ACC112 (cell line): ENCODE data around the gene KRT23.

Experiments
- H2AFZ ChIP-seq: fragments of 200-600 bp; sonication (generic); one replicate; pipeline ENCODE4 v1.6.0; 2017; ENCODE audit warnings: antibody characterized with exemption, low read length; ENCODE audit not compliant: unreplicated experiment
- H3K27ac ChIP-seq: fragments of 200-600 bp; sonication (generic); 2 replicates; pipeline ENCODE4 v1.5.1; 2014; ENCODE audit warnings: low read depth, mild to moderate bottlenecking, antibody characterized with exemption, low read length, moderate library complexity
- H3K27me3 ChIP-seq: fragments of 200-600 bp; sonication (generic); 2 replicates; pipeline ENCODE4 v1.6.1; 2014; ENCODE audit warnings: mild to moderate bottlenecking, antibody characterized with exemption, low read length, moderate library complexity, mixed read lengths; ENCODE audit not compliant: insufficient read depth
- H3K36me3 ChIP-seq: fragments of 200-600 bp; sonication (generic); 2 replicates; pipeline ENCODE4 v1.6.1; 2016; ENCODE audit warnings: mild to moderate bottlenecking, antibody characterized with exemption, low read length, moderate library complexity, mixed read lengths; ENCODE audit not compliant: insufficient read depth
- H3K4me1 ChIP-seq: fragments of 200-600 bp; sonication (generic); one replicate; pipeline ENCODE4 v1.6.1; 2016; ENCODE audit warnings: low read length, mixed read lengths; ENCODE audit not compliant: insufficient read depth, unreplicated experiment, control insufficient read depth
- H3K4me3 ChIP-seq: fragments of 200-600 bp; sonication (generic); 2 replicates; pipeline ENCODE4 v1.5.1; 2014; ENCODE audit warnings: mild to moderate bottlenecking, low read depth, low read length
- H3K79me2 ChIP-seq: fragments of 200-600 bp; sonication (generic); one replicate; pipeline ENCODE4 v1.6.0; 2016; ENCODE audit warnings: low read length; ENCODE audit not compliant: control insufficient read depth, unreplicated experiment, insufficient read depth

Gene KRT23

DNA sequence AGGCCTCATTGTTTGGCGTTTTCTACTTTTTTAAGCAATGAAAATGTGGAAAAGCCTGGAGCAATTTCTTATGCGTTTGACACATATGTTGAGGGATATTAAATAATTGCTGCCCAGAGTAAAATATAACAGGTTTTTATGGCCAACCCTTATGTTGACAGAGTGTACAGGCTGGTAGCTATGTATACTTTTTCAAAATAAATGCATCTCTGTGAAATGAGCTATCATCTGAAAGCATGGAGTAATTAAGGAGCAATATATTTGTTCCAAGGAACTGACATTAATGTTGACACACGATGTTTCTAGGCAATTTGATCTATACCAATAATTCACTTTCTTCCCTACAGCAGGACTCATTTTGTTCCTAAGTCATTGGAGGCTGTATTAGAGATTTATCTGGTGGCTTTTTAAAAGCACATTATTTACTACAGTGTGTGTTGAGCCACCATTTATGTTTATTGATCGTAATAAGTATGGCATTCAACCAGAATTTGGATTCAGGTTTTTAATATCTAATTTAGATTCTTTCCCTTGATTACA, 40.5 kb downstream of the KRT23 start:
- Histone ChIP-seq H3K4me3 (no peak overlapping the region), H3K36me3 (no peaks in the 10 kb centered on the region), H2AFZ (no peak overlapping the region), H3K4me1 (peaks cover 4% of the 10 kb centered on the region), H3K27me3 (no peaks in the 10 kb centered on the region), H3K27ac (no peak overlapping the region), H3K79me2 (no peaks in the 10 kb centered on the region)

DNA sequence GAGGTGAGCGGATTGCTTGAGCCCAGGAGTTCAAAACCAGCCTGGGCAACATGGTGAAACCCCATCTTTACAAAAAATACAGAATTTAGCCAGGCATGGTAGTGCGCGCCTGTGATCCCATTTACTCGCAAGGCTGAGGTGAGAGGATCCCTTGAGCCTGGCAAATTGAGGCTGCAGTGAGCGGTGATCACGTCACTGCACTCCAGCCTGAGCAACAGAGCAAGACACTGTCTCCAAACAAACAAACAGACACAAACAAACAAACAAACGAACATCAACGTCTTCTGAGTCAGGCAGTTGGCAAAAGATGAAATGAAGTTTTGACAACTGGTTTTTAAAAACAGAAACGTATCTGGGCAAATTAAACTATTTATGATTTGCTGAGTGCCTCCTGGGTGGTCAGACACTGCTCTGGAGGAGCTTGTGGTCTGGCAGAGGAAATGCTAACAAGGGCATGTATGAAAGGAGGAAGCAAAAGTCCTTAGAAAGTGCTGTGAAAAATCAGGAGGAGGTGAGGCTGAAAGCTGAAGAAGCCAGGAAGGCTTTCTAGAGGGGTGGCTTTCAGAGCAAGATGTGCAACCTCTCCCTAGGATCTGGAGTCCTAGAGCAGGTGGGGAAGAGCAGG, 42.2 kb downstream of the KRT23 start:
- Histone ChIP-seq H2AFZ (peak overlapping the region; percentile 49), H3K27ac (no peak overlapping the region), H3K27me3 (no peaks in the 10 kb centered on the region), H3K4me3 (no peak overlapping the region), H3K36me3 (no peaks in the 10 kb centered on the region), H3K79me2 (no peaks in the 10 kb centered on the region), H3K4me1 (no peaks in the 10 kb centered on the region)

DNA sequence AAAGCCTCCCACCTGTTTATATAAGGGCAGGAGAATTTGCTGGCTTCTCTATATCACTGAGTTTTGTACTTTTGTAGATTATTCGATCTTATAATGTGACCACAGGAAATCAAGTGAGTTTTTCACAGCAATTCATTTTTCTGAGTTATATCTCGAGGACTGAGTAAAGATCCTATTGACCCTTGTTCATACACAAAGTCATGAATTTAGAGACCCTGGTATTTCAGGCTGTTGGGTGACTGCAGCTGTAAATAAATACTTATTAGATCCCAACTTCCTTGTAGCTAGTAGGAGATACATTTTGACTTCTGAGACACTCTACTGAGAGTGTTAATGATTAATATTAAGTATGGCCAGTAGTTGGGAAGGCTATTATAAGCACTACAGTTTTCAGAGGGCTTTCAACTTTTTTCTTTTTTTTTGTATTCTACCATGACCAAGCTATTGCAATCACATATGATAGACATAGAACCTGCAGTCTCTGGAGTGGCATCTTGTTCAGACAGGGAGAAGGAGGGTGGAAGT, 49.2 kb downstream of the KRT23 start:
- no peaks in the 10 kb centered on the region for H3K4me1 ChIP-seq
- H3K36me3 ChIP-seq = no peaks in the 10 kb centered on the region
- H3K27me3 ChIP-seq = peaks cover 6% of the 10 kb centered on the region; the same call in 1 of the 2 replicates
- no peak overlapping the region for H2AFZ ChIP-seq
- no peak overlapping the region for H3K27ac ChIP-seq
- H3K4me3 ChIP-seq = no peak overlapping the region
- H3K79me2 ChIP-seq = no peaks in the 10 kb centered on the region

DNA sequence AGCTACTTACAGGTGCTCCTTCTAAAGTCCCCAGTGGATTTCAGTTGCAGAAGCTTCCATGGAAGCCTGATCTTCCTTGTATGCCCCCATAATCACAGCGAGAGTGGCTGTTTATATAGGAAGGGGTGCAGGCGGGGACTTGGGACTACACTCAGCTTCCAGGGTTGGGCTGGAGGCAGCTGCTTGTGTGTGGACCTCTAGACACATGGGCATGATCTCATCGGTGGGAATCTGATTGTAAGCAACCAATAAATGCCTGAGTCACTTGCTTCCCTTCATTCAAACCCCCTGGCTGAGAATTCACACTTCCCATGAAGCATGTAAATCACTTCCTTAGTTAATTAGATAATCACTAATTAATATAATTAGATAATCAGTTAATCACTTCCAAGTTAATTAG, 51.4 kb downstream of the KRT23 start:
- Histone ChIP-seq H3K79me2 (no peaks in the 10 kb centered on the region), H3K4me3 (no peak overlapping the region), H3K27me3 (peaks cover 6% of the 10 kb centered on the region; the same call in 1 of the 2 replicates), H3K36me3 (no peaks in the 10 kb centered on the region), H3K27ac (no peak overlapping the region), H2AFZ (no peak overlapping the region), H3K4me1 (no peaks in the 10 kb centered on the region)

DNA sequence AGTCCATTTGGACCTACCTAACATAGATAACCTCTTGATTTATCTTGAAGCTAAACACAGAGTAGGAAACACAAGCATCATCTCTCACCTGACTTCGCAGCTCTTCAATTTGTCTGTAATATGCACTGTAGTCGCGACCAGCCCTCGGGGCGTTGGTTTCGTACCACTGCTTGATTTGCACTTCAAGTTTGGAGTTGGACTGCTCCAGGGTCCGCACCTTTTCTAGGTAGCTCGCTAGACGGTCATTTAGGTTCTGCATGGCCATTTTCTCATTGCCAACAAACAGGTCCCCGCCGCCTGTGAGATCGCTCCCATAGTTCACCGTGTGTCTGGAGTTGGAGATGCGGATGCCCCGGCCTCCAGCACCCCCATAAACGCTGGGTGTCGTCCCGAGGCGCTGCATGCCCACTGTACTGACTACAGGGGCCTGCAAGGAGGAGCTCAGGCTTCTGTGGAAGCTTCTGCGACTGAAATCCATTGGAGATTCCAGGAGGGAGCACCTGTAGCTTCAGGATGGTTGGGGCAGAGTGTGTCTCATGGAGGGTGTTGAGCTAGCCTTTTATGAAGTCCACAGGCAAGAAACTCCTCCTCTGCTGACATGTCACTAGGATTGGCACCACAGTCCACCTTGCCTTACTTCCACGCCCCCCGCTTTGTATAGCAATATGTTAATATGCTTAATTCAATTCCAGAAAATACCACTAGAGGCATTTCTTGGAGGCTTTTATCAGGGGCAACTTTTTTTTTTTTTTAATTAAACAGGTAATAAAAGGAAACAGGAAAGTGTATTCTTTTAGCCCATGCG, 52.5 kb downstream of the KRT23 start, which contains the start of gene KRT20:
Gene KRT20 (minus strand): TSS at position 535 of the 805 bp plus-strand sequence. CDS start 57 bp downstream, at position 478.
- H3K79me2 ChIP-seq = no peaks in the 10 kb centered on the region
- H3K4me1 ChIP-seq = no peaks in the 10 kb centered on the region
- no peaks in the 10 kb centered on the region for H3K36me3 ChIP-seq
- H3K27me3 ChIP-seq = peaks cover 6% of the 10 kb centered on the region; the same call in 1 of the 2 replicates
- H3K4me3 ChIP-seq = no peak within 1 kb of the TSS
- no peak within 1 kb of the TSS for H3K27ac ChIP-seq
- no peak within 1 kb of the TSS for H2AFZ ChIP-seq

DNA sequence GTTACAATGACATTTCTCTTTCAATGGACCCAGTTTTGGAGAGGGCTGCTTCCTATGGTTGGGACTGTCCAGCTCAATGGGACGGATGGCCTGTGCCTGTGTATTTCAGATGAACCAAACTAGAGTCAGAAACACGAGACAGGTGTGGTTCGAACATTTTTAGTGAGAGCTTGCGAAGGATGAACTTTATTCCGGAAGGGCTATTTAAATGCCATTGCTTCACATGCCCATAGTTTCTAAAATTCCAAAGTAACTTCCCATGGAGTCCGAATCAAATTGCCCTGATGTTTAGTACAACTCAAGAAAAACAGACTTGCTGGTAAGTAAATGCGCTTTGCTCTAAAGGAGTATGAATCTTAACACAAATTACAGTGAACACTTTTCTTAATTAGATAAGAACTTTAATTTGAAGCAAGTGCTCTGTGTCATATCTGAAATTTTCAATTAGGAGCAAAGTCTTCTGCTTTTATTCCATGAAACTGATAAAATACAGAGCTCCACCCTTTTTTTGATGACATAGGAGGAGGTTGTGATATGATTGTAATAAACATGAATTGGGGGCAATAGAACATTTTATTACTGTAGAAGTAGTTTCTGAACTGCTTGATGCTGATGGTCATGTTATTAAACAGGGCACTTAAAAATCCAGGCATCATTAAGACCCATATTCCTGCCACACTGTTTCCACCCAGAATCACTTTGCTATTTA, 53.7 kb downstream of the KRT23 start:
- H3K4me1 ChIP-seq = no peaks in the 10 kb centered on the region
- no peak overlapping the region for H3K4me3 ChIP-seq
- H3K36me3 ChIP-seq = no peaks in the 10 kb centered on the region
- H2AFZ ChIP-seq = no peak overlapping the region
- no peak overlapping the region for H3K27ac ChIP-seq
- H3K27me3 ChIP-seq = peaks cover 5% of the 10 kb centered on the region; the same call in 1 of the 2 replicates
- no peaks in the 10 kb centered on the region for H3K79me2 ChIP-seq

DNA sequence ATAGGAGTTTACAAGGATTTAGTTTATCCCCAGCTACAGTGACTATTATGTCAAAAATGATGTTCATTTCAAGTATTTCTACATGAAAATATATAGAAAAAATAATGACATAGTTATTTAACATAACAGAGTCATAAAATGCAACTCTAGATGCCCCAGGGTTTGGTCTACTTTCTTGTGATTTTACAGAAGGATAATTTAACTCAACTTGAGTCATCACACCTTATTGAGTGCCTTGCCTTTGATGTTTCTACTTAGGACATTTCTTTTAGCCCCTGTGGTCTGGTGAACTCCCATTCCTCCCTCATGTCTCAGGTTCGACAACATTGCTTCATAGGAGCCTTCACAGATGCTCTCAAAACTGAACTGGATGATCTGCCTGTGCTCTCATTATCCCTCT, 54.4 kb downstream of the KRT23 start:
- H2AFZ ChIP-seq = no peak overlapping the region
- H3K27ac ChIP-seq = no peak overlapping the region
- H3K4me3 ChIP-seq = no peak overlapping the region
- H3K36me3 ChIP-seq = no peaks in the 10 kb centered on the region
- H3K27me3 ChIP-seq = no peaks in the 10 kb centered on the region
- no peaks in the 10 kb centered on the region for H3K4me1 ChIP-seq
- H3K79me2 ChIP-seq = no peaks in the 10 kb centered on the region

DNA sequence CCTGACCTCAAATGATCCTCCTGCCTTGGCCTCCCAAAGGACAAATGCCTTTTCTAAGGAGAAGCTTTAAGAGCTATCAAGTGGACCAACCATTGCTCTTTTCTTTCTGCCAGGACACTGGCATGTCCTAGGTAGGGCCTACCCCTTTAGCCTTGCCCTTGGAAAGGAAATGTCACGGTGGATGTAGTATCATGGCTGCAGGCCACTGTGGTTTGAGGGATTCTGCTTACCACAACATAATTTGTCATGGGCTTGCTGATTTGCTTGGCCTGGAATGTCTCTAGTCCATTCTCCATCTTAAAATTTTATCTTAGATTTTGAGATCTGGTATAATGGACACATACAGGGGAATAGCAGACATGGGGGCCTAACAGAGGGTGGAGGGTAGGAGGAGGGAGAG, 58.4 kb downstream of the KRT23 start:
- no peaks in the 10 kb centered on the region for H3K4me1 ChIP-seq

DNA sequence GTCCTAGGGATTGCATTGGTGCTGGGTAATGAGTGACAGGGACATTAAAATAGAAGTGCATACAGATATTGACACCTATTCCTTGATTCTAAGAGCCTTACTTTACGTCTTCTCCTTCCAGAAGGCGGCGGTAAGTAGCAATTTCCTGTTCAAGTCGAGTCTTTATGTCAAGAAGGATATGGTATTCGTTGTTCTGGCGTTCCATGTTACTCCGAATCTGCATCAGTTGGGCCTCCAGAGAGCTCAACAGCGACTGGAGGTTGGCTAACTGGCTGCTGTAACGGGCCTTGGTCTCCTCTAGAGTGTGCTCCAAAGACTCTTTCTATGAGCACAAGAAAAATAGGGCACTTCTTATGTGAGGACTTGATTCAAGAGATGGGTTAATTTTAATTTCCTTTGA, 59.4 kb downstream of the KRT23 start:
- H3K4me1 ChIP-seq = no peaks in the 10 kb centered on the region
- no peaks in the 10 kb centered on the region for H3K27me3 ChIP-seq
- H3K36me3 ChIP-seq = no peaks in the 10 kb centered on the region
- H3K4me3 ChIP-seq = no peak overlapping the region
- H2AFZ ChIP-seq = no peak overlapping the region
- no peak overlapping the region for H3K27ac ChIP-seq
- H3K79me2 ChIP-seq = no peaks in the 10 kb centered on the region

More for the DNA sequence above, 58.4 kb downstream of the KRT23 start:
- Histone ChIP-seq H3K4me3 (no peak overlapping the region), H3K27me3 (no peaks in the 10 kb centered on the region), H3K79me2 (no peaks in the 10 kb centered on the region), H2AFZ (no peak overlapping the region), H3K27ac (no peak overlapping the region), H3K36me3 (no peaks in the 10 kb centered on the region)

DNA sequence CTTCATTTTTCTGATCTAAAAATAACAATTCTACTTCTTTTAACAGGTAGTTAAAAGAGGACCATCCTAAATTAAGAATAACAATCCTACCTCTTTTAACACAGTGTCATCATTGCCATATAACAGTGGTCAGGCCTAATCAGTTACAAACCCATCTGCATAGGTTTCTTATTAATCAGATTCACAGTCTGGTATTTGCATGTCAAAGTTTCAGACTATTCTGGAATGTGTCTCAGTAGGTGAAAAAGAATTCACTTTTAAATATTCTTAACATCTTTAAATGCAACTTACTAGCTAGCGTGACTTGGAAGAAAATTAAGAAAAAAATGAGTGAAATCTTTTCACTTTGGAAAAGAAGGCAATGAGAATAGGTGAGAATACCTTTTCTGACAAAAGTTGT, 63.6 kb downstream of the KRT23 start:
- no peaks in the 10 kb centered on the region for H3K4me1 ChIP-seq
- H3K27ac ChIP-seq = no peak overlapping the region
- H3K79me2 ChIP-seq = no peaks in the 10 kb centered on the region
- H2AFZ ChIP-seq = no peak overlapping the region
- H3K36me3 ChIP-seq = no peaks in the 10 kb centered on the region
- H3K27me3 ChIP-seq = no peaks in the 10 kb centered on the region
- no peak overlapping the region for H3K4me3 ChIP-seq
